ENCODE data around the gene PHF8.

The PHF8 gene

GRCh38 chrX:54044126-54044876 is at the start of gene PHF8:
Gene PHF8 (minus strand): TSS chrX:54044473. CDS start chrX:54042728, 1,745 bp downstream.
- peak; percentile 84 to 90 for DNase-seq (ENCODE audit: low read depth in 2 of 2, low spot score in 1 of 2)

GRCh38 chrX:54093571-54093970 is 49.3 kb upstream of the PHF8 start:
- DNase-seq (ENCODE audit: low read depth in 2 of 2, low spot score in 1 of 2), result no peak

- DNase-seq (ENCODE audit: low read depth in 2 of 2, low spot score in 1 of 2), result no peak
Observed at GRCh38 chrX:54093159-54093558, 48.9 kb upstream of the PHF8 start.

- no peak for DNase-seq (ENCODE audit: low read depth in 2 of 2, low spot score in 1 of 2)
Observed at GRCh38 chrX:54090880-54091279, 46.6 kb upstream of the PHF8 start.

DNA sequence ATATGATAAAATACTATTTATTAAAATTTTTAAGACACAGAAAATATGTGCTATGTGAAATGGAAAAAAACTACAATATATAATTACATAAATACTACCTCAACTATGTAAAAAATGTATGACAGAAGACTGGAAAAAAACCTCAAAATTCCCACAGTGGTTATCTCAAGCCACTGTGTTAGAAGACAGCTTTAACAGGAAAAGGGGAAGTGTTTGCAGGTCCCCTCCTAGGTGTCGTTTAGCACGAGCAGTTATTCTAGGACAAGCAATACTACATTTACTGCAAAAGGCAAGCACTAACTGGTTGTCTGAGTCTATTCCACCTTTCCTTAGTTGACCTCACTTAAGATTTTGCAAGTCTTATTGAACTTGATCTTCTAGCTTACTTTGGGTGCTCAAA is 44.9 kb upstream of the PHF8 start:
- no peak for DNase-seq (ENCODE audit: low read depth in 2 of 2, low spot score in 1 of 2)

- DNase-seq (ENCODE audit: low read depth in 2 of 2, low spot score in 1 of 2), result no peak
Observed at GRCh38 chrX:54087661-54088060, 43.4 kb upstream of the PHF8 start.

DNA sequence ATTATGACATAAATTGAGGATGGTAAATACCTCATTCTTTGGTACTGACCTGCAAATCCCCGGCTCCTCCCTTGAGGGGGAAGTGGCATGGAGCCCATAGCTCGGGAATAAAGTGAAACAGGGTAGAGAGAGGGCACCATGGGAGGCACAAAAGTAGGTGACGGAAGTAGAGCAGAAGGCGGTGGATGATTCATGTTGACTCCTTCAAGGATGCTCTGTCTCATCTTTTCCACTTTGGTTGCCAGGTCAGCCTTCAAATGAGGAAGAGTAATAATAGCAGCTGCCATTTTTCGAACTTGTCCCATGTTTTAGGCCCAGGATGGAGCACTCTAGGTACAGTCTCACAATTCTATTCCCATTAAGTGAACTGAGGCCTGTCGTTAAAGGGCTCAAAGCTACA is 41.4 kb upstream of the PHF8 start:
- DNase-seq (ENCODE audit: low read depth in 2 of 2, low spot score in 1 of 2), result no peak

DNA sequence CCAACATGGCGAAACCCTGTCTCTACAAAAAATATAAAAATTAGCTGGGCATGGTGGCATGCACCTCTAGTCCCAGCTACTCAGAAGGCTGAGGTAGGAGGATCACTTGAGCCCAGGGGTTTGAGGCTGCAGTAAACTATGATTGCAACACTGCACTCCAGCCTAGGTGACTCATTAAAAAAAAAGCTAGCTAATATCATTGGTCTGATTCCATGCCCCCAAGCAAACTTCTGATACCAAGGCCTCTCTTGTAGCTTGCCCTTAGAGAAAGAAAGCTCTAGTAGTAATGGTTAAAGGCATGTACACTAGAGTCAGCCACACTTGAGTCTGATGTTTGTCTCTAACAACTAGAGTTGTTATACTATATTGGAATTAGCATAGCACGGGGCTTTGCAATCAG is 32.6 kb upstream of the PHF8 start:
- no peak for DNase-seq (ENCODE audit: low read depth in 2 of 2, low spot score in 1 of 2)

DNA sequence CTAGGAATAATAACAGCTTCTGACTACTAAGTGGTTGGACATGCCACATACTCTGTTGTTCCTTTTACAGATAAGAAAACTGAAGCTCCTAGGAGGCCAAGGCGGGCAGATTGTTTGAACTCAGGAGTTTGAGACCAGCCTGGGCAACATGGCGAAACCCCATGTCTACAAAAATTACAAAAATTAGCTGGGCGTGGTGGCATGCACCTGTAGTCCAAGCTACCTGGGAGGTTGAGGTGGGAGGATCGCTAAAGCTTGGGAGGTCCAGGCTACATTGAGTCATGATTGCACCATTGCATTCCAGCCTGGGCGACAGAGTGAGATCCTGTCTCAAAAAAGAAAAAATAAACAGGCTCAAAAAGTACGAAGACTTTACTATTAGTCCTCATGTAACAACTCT is 30.6 kb upstream of the PHF8 start:
- no peak for DNase-seq (ENCODE audit: low read depth in 2 of 2, low spot score in 1 of 2)

GRCh38 chrX:54067766-54068165 is 23.5 kb upstream of the PHF8 start:
- no peak for DNase-seq (ENCODE audit: low read depth in 2 of 2, low spot score in 1 of 2)

DNA sequence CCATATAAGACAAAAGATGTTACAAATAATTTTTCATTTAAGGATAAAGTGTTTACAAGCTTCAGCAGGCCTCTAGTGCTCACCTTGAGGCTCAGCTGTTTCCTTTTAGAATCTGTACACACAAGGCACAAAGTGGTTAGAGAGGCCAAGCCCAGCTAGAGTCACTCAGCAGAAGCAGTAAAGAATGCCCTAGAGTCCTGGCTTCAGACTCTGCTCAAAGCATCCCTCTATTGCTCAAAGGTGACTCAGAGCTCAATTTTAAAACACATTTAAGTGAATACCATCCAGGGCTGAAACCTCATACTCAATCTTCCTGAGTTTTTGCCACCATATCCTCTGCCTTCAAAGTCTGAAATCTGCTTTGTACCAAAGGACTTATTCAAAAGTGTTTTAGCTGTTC is 22.6 kb upstream of the PHF8 start:
- no peak for DNase-seq (ENCODE audit: low read depth in 2 of 2, low spot score in 1 of 2)

GRCh38 chrX:54064564-54064963 is 20.3 kb upstream of the PHF8 start:
- DNase-seq (ENCODE audit: low read depth in 2 of 2, low spot score in 1 of 2), result no peak

GRCh38 chrX:54063361-54063760 is 19.1 kb upstream of the PHF8 start:
- DNase-seq (ENCODE audit: low read depth in 2 of 2, low spot score in 1 of 2), result no peak

- no peak for DNase-seq (ENCODE audit: low read depth in 2 of 2, low spot score in 1 of 2)
Observed at GRCh38 chrX:54049801-54050200, 5.5 kb upstream of the PHF8 start.

GRCh38 chrX:54048412-54048811 is 4.1 kb upstream of the PHF8 start:
- DNase-seq (ENCODE audit: low read depth in 2 of 2, low spot score in 1 of 2), result no peak

DNA sequence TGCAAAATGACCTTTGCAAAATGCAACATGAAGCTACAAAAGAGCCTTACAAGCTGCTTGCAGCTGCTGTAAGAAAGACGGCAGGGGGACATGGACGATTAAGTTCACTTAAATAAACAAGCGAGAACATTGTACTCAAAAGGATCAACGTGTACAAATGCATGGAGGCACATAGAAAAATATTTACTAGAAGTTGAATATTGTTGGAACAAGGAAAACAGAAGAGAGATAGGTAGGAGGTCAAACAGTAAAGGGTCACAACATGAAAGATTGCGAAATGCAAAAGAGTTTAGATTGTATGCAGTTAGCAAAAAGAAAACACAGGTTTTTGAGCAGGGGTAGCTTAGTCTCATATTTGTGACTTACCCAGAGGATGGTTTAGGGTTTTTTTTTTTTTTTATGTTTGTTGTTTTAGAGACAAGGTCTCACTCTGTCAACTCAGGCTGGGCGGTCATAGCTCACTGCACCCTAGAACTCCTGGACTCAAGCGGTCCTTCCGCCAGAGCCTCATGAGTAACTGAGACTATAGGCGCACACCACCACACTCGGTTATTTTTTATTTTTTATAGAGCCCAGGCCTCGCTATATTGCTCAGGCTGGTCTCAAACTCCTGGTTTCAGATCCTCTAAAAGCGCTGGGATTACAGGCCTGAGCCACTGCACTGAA is 1.4 kb upstream of the PHF8 start:
- no peak for DNase-seq (ENCODE audit: low read depth in 2 of 2, low spot score in 1 of 2)

DNA sequence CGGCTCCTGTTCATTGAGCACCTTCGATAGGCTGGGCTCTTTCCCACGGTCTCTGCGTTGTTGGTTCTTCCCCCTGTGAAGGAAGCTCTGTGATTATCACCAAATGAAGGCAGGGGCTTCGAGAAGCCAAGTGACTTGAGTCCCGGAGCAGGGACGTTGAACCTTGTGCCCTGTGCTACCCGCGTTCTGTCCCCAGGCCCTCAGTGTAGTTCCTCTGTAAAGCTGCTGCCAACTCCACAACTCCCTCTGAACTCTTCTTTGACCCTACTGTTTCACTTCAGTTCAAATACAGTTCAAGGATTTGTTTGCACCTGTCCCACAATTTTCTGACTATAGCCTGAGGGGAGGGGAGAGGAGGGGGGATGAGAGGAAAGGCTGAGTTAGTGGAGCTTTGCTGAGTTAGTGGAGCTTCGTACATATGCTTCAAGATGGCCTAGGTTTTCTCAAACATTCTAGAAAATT is 635 bp upstream of the PHF8 start:
- no peak for DNase-seq (ENCODE audit: low read depth in 2 of 2, low spot score in 1 of 2)

DNA sequence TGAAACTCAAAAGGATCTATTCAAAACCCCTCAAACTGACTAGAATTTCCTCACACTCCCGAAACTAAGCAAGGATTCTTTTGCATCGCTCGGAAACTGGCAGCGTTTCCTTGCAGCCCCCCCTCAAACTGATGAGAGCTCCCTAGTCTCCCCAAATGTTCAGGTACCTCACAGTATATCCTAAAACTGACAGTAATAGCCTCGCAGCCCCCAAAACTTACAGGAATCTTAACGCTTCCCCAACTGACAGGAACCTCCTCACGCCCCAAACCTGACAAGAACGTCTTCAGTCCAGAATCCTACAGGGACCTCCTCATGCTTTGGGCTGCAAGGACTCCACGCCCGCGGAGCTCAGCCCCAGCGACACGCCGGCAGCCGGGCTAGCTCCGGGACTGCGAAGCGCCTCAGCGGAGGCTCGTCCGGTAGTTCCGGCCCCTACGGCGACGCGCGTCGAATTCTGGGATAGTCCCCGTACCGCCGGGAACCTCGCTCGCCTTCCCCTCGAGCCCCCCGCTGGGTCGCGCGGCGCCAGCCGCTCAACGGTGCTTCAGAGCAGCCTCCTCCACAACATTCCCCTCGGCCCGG is 640 bp downstream of the PHF8 start:
- DNase-seq (ENCODE audit: low read depth in 2 of 2, low spot score in 1 of 2), result no peak

DNA sequence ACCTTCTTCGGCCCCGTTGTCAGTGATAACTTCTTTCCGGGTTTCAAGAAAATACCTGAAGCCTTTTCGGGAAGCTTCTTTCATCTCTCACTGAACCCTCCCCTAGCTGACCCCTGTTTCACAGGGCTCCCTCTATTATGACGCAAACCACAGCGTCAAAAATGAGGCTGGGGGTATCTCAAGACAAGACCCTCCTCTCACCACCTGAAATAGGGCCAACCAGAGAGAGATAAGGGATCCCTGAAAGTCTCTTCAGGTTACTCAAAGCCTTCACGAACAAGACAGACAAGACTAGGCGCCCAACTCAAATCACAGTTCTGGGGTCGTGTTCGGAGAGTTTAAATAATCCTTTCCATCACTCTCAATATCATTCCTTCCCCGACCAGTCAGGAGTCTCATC is 1.2 kb downstream of the PHF8 start:
- DNase-seq (ENCODE audit: low read depth in 2 of 2, low spot score in 1 of 2), result no peak

GRCh38 chrX:54042609-54043021 is 1.7 kb downstream of the PHF8 start:
- DNase-seq (ENCODE audit: low read depth in 2 of 2, low spot score in 1 of 2), result no peak

DNA sequence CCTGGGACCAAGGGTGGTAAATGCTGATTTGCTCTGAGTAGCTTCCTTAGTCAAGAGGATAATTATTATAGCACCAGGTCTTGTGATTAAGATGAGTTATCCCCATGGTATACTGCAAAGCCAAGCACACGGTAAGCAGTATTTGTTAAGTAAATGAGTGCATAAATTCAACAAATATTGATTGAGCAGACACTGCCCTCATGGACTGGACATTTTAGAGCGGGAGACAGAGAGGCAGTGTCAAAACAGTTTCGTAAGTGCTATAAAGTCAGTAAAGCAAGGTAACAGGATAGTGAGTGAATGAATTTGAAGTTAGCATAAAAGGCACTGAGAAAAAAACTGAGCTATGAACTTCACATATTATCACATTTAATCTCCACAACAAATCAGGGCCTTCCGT is 13.9 kb downstream of the PHF8 start:
- DNase-seq (ENCODE audit: low read depth in 2 of 2, low spot score in 1 of 2), result no peak

- no peak for DNase-seq (ENCODE audit: low read depth in 2 of 2, low spot score in 1 of 2)
Observed at GRCh38 chrX:54029529-54030143, 14.6 kb downstream of the PHF8 start.

Data from stimulated activated CD8-positive, alpha-beta memory T cell treated with anti-CD3 and anti-CD28 coated beads, Interleukin-4, amount 100 ng/mL, for 1 hour (primary cell).